DOHH2 (cell line): ENCODE results near the gene DXO.

Experiments used
- H3F3A ChIP-seq: fragments of 200-600 bp; sonication (generic), shearing (Covaris generic); 2 replicates; pipeline ENCODE4 v1.6.0; 2016; ENCODE audit warnings: antibody characterized with exemption, mild to moderate bottlenecking; ENCODE audit not compliant: control insufficient read depth, insufficient read depth
- H3K27ac ChIP-seq: fragments of 200-600 bp; sonication (generic); 2 replicates; pipeline ENCODE4 v1.5.1; 2014; ENCODE audit warnings: low read depth, mild to moderate bottlenecking, low read length, moderate library complexity
- H3K27me3 ChIP-seq: fragments of 200-600 bp; sonication (generic); 2 replicates; pipeline ENCODE4 v1.6.1; 2014; ENCODE audit warnings: mild to moderate bottlenecking, low read length, mixed read lengths; ENCODE audit not compliant: control insufficient read depth
- H3K36me3 ChIP-seq: fragments of 200-600 bp; sonication (generic); 2 replicates; pipeline ENCODE4 v1.6.1; 2014; ENCODE audit warnings: mild to moderate bottlenecking, low read length, moderate library complexity, mixed read lengths; ENCODE audit not compliant: control insufficient read depth
- H3K4me1 ChIP-seq: fragments of 200-600 bp; sonication (generic); 2 replicates; pipeline ENCODE4 v1.6.1; 2014; ENCODE audit warnings: mild to moderate bottlenecking, low read length, mixed read lengths; ENCODE audit not compliant: control insufficient read depth
- H3K4me2 ChIP-seq: fragments of 200-600 bp; sonication (generic); 2 replicates; pipeline ENCODE4 v1.6.0; 2014; ENCODE audit warnings: mild to moderate bottlenecking, low read length, moderate library complexity
- H3K4me3 ChIP-seq: fragments of 200-600 bp; sonication (generic); 2 replicates; pipeline ENCODE4 v1.5.1; 2014; ENCODE audit warnings: mild to moderate bottlenecking, low read length, mixed read lengths
- H3K79me2 ChIP-seq: fragments of 200-600 bp; sonication (generic); 2 replicates; pipeline ENCODE4 v1.6.1; 2014; ENCODE audit warnings: mild to moderate bottlenecking, low read length, mixed read lengths; ENCODE audit not compliant: control insufficient read depth
- H3K9me2 ChIP-seq: fragments of 200-600 bp; sonication (generic); replicated peaks from 2 replicates; pipeline ENCODE4 v1.6.1; 2014; ENCODE audit warnings: mild to moderate bottlenecking, low read length, mixed read lengths; ENCODE audit not compliant: control insufficient read depth
- H3K9me3 ChIP-seq: fragments of 200-600 bp; sonication (generic); 2 replicates; pipeline ENCODE4 v1.6.1; 2014; ENCODE audit warnings: antibody characterized with exemption, low read length, mixed read lengths; ENCODE audit not compliant: control insufficient read depth, insufficient read depth
- H4K20me1 ChIP-seq: fragments of 200-600 bp; sonication (generic); 2 replicates; pipeline ENCODE4 v1.6.0; 2014; ENCODE audit warnings: low read depth, mild to moderate bottlenecking, antibody characterized with exemption, low read length, moderate library complexity; ENCODE audit not compliant: control insufficient read depth, insufficient read depth
- CTCF ChIP-seq: fragments of 200-600 bp; sonication (generic); IDR thresholded peaks from one replicate; pipeline ENCODE4 v1.5.1; 2014; ENCODE audit warnings: antibody characterized with exemption, mild to moderate bottlenecking, low read depth, low read length; ENCODE audit not compliant: poor library complexity, severe bottlenecking
- EZH2phosphoT487 ChIP-seq: fragments of 200-600 bp; sonication (generic); IDR thresholded peaks from 2 replicates; pipeline ENCODE4 v1.6.1; 2017; ENCODE audit warnings: borderline replicate concordance, mild to moderate bottlenecking, antibody characterized with exemption, low read length, moderate library complexity, mixed read lengths

Gene DXO

GRCh38 chr6:31948753-31949413, 23.1 kb downstream of the DXO start:
- Histone ChIP-seq H3K9me3 (no peaks in the 10 kb centered on the region), H3K4me3 (no peak overlapping the region), H3K4me1 (no peaks in the 10 kb centered on the region), H3K9me2 (no peaks in the 10 kb centered on the region), H3K79me2 (no peaks in the 10 kb centered on the region), H4K20me1 (no peaks in the 10 kb centered on the region), H3K27ac (no peak overlapping the region), H3K36me3 (peaks cover 28% of the 10 kb centered on the region), H3F3A (no peaks in the 10 kb centered on the region), H3K27me3 (peaks cover 3% of the 10 kb centered on the region; the same call in 1 of the 2 replicates), H3K4me2 (no peak overlapping the region)
- TF ChIP-seq CTCF (no peak), EZH2phosphoT487 (no peak)

GRCh38 chr6:31948306-31948705, 23.6 kb downstream of the DXO start:
- Histone ChIP-seq H4K20me1 (no peaks in the 10 kb centered on the region), H3K27me3 (peaks cover 3% of the 10 kb centered on the region; the same call in 1 of the 2 replicates), H3K4me2 (no peak overlapping the region), H3K79me2 (no peaks in the 10 kb centered on the region), H3K9me3 (no peaks in the 10 kb centered on the region), H3K36me3 (peaks cover 23% of the 10 kb centered on the region), H3K27ac (no peak overlapping the region), H3F3A (no peaks in the 10 kb centered on the region), H3K4me3 (no peak overlapping the region), H3K4me1 (no peaks in the 10 kb centered on the region), H3K9me2 (no peaks in the 10 kb centered on the region)
- TF ChIP-seq EZH2phosphoT487 (no peak), CTCF (no peak)

GRCh38 chr6:31947864-31948263, 24.1 kb downstream of the DXO start:
- TF ChIP-seq CTCF (no peak), EZH2phosphoT487 (no peak)
- Histone ChIP-seq H3K79me2 (no peaks in the 10 kb centered on the region), H3K9me2 (no peaks in the 10 kb centered on the region), H3K27me3 (peaks cover 3% of the 10 kb centered on the region; the same call in 1 of the 2 replicates), H3K27ac (no peak overlapping the region), H3K4me2 (no peak overlapping the region), H3K9me3 (no peaks in the 10 kb centered on the region), H3K36me3 (peaks cover 18% of the 10 kb centered on the region), H3K4me1 (no peaks in the 10 kb centered on the region), H3K4me3 (no peak overlapping the region), H4K20me1 (no peaks in the 10 kb centered on the region), H3F3A (no peaks in the 10 kb centered on the region)
